ENCODE results near the gene TEP1.

TEP1 gene

GRCh38 chr14:20427231-20428009 is 14.1 kb upstream of the TEP1 start:
- H3K9me3 ChIP-seq (ENCODE audit: control insufficient read depth, low read depth, low read length): no peaks in the 10 kb centered on the region
- no peaks in the 10 kb centered on the region for H3K36me3 ChIP-seq (ENCODE audit: control insufficient read depth, low read depth, low read length)
- H3K27me3 ChIP-seq (ENCODE audit: control insufficient read depth, insufficient read depth, low read length): no peaks in the 10 kb centered on the region
- H3K27ac ChIP-seq (ENCODE audit: low read length): no peak overlapping the region
- H3K4me1 ChIP-seq (ENCODE audit: control insufficient read depth, low read depth, low read length): no peaks in the 10 kb centered on the region
- H3K4me3 ChIP-seq (ENCODE audit: low read length): no peak overlapping the region
- H3K9ac ChIP-seq (ENCODE audit: low read length): no peak overlapping the region

GRCh38 chr14:20424851-20425250 is 11.6 kb upstream of the TEP1 start:
- Histone ChIP-seq H3K4me3 (ENCODE audit: low read length) (no peak overlapping the region), H3K27ac (ENCODE audit: low read length) (no peak overlapping the region), H3K36me3 (ENCODE audit: control insufficient read depth, low read depth, low read length) (no peaks in the 10 kb centered on the region), H3K27me3 (ENCODE audit: control insufficient read depth, insufficient read depth, low read length) (no peaks in the 10 kb centered on the region), H3K4me1 (ENCODE audit: control insufficient read depth, low read depth, low read length) (peaks cover 5% of the 10 kb centered on the region), H3K9me3 (ENCODE audit: control insufficient read depth, low read depth, low read length) (no peaks in the 10 kb centered on the region), H3K9ac (ENCODE audit: low read length) (no peak overlapping the region)

- Histone ChIP-seq H3K27me3 (ENCODE audit: control insufficient read depth, insufficient read depth, low read length) (no peaks in the 10 kb centered on the region), H3K4me1 (ENCODE audit: control insufficient read depth, low read depth, low read length) (peaks cover 5% of the 10 kb centered on the region), H3K27ac (ENCODE audit: low read length) (no peak overlapping the region), H3K36me3 (ENCODE audit: control insufficient read depth, low read depth, low read length) (no peaks in the 10 kb centered on the region), H3K4me3 (ENCODE audit: low read length) (no peak overlapping the region), H3K9me3 (ENCODE audit: control insufficient read depth, low read depth, low read length) (no peaks in the 10 kb centered on the region), H3K9ac (ENCODE audit: low read length) (no peak overlapping the region)
Observed at GRCh38 chr14:20422886-20423285, 9.6 kb upstream of the TEP1 start.

- Histone ChIP-seq H3K4me1 (ENCODE audit: control insufficient read depth, low read depth, low read length) (peaks cover 5% of the 10 kb centered on the region), H3K9ac (ENCODE audit: low read length) (no peak overlapping the region), H3K27ac (ENCODE audit: low read length) (no peak overlapping the region), H3K4me3 (ENCODE audit: low read length) (peak overlapping the region; percentile 30), H3K27me3 (ENCODE audit: control insufficient read depth, insufficient read depth, low read length) (no peaks in the 10 kb centered on the region), H3K9me3 (ENCODE audit: control insufficient read depth, low read depth, low read length) (no peaks in the 10 kb centered on the region), H3K36me3 (ENCODE audit: control insufficient read depth, low read depth, low read length) (no peaks in the 10 kb centered on the region)
Observed at GRCh38 chr14:20421267-20421666, 8.0 kb upstream of the TEP1 start.

- Histone ChIP-seq H3K9ac (ENCODE audit: low read length) (no peak overlapping the region), H3K27ac (ENCODE audit: low read length) (no peak overlapping the region), H3K4me1 (ENCODE audit: control insufficient read depth, low read depth, low read length) (peaks cover 5% of the 10 kb centered on the region)
Observed at GRCh38 chr14:20419419-20419818, 6.1 kb upstream of the TEP1 start.

GRCh38 chr14:20418501-20418909 is 5.2 kb upstream of the TEP1 start:
- Histone ChIP-seq H3K9ac (ENCODE audit: low read length) (no peak overlapping the region), H3K27me3 (ENCODE audit: control insufficient read depth, insufficient read depth, low read length) (peaks cover 6% of the 10 kb centered on the region), H3K4me3 (ENCODE audit: low read length) (no peak overlapping the region), H3K27ac (ENCODE audit: low read length) (no peak overlapping the region), H3K36me3 (ENCODE audit: control insufficient read depth, low read depth, low read length) (no peaks in the 10 kb centered on the region), H3K9me3 (ENCODE audit: control insufficient read depth, low read depth, low read length) (no peaks in the 10 kb centered on the region), H3K4me1 (ENCODE audit: control insufficient read depth, low read depth, low read length) (peaks cover 5% of the 10 kb centered on the region)

More at GRCh38 chr14:20419419-20419818, 6.1 kb upstream of the TEP1 start:
- no peaks in the 10 kb centered on the region for H3K9me3 ChIP-seq (ENCODE audit: control insufficient read depth, low read depth, low read length)
- H3K36me3 ChIP-seq (ENCODE audit: control insufficient read depth, low read depth, low read length): no peaks in the 10 kb centered on the region
- no peak overlapping the region for H3K4me3 ChIP-seq (ENCODE audit: low read length)
- H3K27me3 ChIP-seq (ENCODE audit: control insufficient read depth, insufficient read depth, low read length): peaks cover under 1% of the 10 kb centered on the region

GRCh38 chr14:20417250-20418186 is 4.2 kb upstream of the TEP1 start:
- Histone ChIP-seq H3K4me3 (ENCODE audit: low read length) (no peak overlapping the region), H3K9ac (ENCODE audit: low read length) (no peak overlapping the region), H3K9me3 (ENCODE audit: control insufficient read depth, low read depth, low read length) (no peaks in the 10 kb centered on the region), H3K27ac (ENCODE audit: low read length) (no peak overlapping the region), H3K27me3 (ENCODE audit: control insufficient read depth, insufficient read depth, low read length) (peaks cover 6% of the 10 kb centered on the region), H3K4me1 (ENCODE audit: control insufficient read depth, low read depth, low read length) (peaks cover 5% of the 10 kb centered on the region), H3K36me3 (ENCODE audit: control insufficient read depth, low read depth, low read length) (no peaks in the 10 kb centered on the region)

- H3K9me3 ChIP-seq (ENCODE audit: control insufficient read depth, low read depth, low read length): no peaks in the 10 kb centered on the region
- peaks cover 6% of the 10 kb centered on the region for H3K27me3 ChIP-seq (ENCODE audit: control insufficient read depth, insufficient read depth, low read length)
- no peak overlapping the region for H3K4me3 ChIP-seq (ENCODE audit: low read length)
- no peak overlapping the region for H3K9ac ChIP-seq (ENCODE audit: low read length)
- H3K27ac ChIP-seq (ENCODE audit: low read length): no peak overlapping the region
- peaks cover under 1% of the 10 kb centered on the region for H3K4me1 ChIP-seq (ENCODE audit: control insufficient read depth, low read depth, low read length)
- no peaks in the 10 kb centered on the region for H3K36me3 ChIP-seq (ENCODE audit: control insufficient read depth, low read depth, low read length)
Observed at GRCh38 chr14:20416223-20416622, 2.9 kb upstream of the TEP1 start.

- H3K9me3 ChIP-seq (ENCODE audit: control insufficient read depth, low read depth, low read length): no peaks in the 10 kb centered on the region
- H3K27ac ChIP-seq (ENCODE audit: low read length): no peak overlapping the region
- H3K27me3 ChIP-seq (ENCODE audit: control insufficient read depth, insufficient read depth, low read length): peaks cover 6% of the 10 kb centered on the region
- no peak overlapping the region for H3K4me3 ChIP-seq (ENCODE audit: low read length)
- H3K9ac ChIP-seq (ENCODE audit: low read length): no peak overlapping the region
- H3K36me3 ChIP-seq (ENCODE audit: control insufficient read depth, low read depth, low read length): no peaks in the 10 kb centered on the region
- no peaks in the 10 kb centered on the region for H3K4me1 ChIP-seq (ENCODE audit: control insufficient read depth, low read depth, low read length)
Observed at GRCh38 chr14:20415782-20416206, 2.5 kb upstream of the TEP1 start.

GRCh38 chr14:20413744-20414082 is 412 bp upstream of the TEP1 start:
- no peaks in the 10 kb centered on the region for H3K4me1 ChIP-seq (ENCODE audit: control insufficient read depth, low read depth, low read length)
- H3K9ac ChIP-seq (ENCODE audit: low read length): peak overlapping the region; percentile 58
- no peaks in the 10 kb centered on the region for H3K36me3 ChIP-seq (ENCODE audit: control insufficient read depth, low read depth, low read length)
- H3K27ac ChIP-seq (ENCODE audit: low read length): no peak overlapping the region
- peak overlapping the region; percentile 91 for H3K4me3 ChIP-seq (ENCODE audit: low read length)
- H3K27me3 ChIP-seq (ENCODE audit: control insufficient read depth, insufficient read depth, low read length): peaks cover 6% of the 10 kb centered on the region
- H3K9me3 ChIP-seq (ENCODE audit: control insufficient read depth, low read depth, low read length): no peaks in the 10 kb centered on the region

- Histone ChIP-seq H3K4me1 (ENCODE audit: control insufficient read depth, low read depth, low read length) (no peaks in the 10 kb centered on the region), H3K4me3 (ENCODE audit: low read length) (peak overlapping the region; percentile 91), H3K9ac (ENCODE audit: low read length) (peak overlapping the region; percentile 58), H3K27me3 (ENCODE audit: control insufficient read depth, insufficient read depth, low read length) (peaks cover 6% of the 10 kb centered on the region), H3K27ac (ENCODE audit: low read length) (no peak overlapping the region), H3K36me3 (ENCODE audit: control insufficient read depth, low read depth, low read length) (peaks cover 4% of the 10 kb centered on the region), H3K9me3 (ENCODE audit: control insufficient read depth, low read depth, low read length) (no peaks in the 10 kb centered on the region)
Observed at GRCh38 chr14:20412411-20412810, 890 bp downstream of the TEP1 start.
